ENCODE measurements around the gene NRDE2.
A peak's percentile ranks its signal among the peaks of the same experiment; 100 is the strongest.

Gene NRDE2

DNA sequence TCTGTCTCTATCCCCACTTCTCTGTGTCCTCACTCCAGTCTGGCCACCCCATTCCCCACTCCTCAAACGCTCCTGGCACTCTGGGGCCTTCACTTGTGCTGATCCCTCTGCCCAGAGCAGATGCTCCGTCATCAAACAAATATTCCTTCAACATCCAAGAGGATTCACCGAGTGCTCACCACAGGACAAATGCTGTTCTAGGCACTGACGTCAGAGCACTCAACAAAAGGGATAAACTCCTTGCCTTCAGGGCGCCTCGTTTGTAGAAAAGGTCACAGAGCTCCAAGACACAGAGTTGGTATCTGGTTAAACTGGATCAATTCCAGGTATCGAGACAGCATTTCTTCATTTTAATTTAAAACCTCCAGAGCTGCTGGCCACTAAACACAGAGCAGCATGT is 40.0 kb downstream of the NRDE2 start:
- DNase-seq (ENCODE audit: low read depth, low spot score) = no peak
- no peak for TF ChIP-seq CTCF (IDR thresholded peaks at IDR 0.05; ENCODE audit: insufficient read depth, low read length, missing control alignments)
- POLR2A ChIA-PET = no interaction called here
- no peak overlapping the region for H3K4me3 ChIP-seq (ENCODE audit: low read depth, low read length)
- CTCF ChIA-PET = interaction anchor here (1.3 to 6.9 kb wide), 4 partner anchors 8 to 611 kb away, joined by 4 to 48 read pairs (median 19); no protein-coding TSS in a partner anchor

DNA sequence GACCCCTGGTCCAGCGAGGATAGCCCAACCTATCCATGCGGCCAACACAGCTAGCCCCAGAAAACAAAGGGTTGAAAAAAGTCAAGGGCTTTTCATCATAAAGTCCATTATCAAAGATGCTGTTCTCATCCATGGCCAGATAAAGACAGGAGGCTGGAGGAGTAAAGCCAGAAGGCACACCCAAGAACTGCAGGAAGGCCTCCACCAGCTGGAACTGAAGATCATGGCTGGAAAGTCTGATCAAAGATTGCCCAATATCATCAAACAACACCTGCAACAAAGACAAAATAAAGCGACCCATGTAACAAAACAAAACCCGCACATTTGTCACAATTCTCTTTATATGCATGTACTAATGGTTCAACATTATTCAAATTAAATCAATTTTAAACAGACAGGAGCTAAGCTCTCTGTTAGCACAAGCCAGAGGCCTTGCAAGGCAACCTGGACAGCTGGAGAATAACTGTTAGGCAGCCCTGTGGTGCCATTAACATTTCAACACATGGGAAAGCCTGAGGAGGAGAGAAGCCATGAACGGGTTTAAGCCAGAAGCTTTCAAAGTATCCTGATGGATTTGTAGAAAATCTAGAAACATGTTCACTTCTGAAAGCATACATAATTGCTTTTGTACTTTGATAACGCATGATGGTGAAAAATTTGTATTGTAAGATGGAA is 41.3 kb downstream of the NRDE2 start:
- POLR2A ChIA-PET = no interaction called here
- CTCF ChIA-PET = interaction anchor here (1.2 to 6.9 kb wide), 7 partner anchors 9 to 612 kb away, joined by 3 to 48 read pairs (median 9); no protein-coding TSS in a partner anchor
- DNase-seq (ENCODE audit: low read depth, low spot score) = no peak
- no peak overlapping the region for H3K4me3 ChIP-seq (ENCODE audit: low read depth, low read length)
- no peak for TF ChIP-seq CTCF (IDR thresholded peaks at IDR 0.05; ENCODE audit: insufficient read depth, low read length, missing control alignments)

DNA sequence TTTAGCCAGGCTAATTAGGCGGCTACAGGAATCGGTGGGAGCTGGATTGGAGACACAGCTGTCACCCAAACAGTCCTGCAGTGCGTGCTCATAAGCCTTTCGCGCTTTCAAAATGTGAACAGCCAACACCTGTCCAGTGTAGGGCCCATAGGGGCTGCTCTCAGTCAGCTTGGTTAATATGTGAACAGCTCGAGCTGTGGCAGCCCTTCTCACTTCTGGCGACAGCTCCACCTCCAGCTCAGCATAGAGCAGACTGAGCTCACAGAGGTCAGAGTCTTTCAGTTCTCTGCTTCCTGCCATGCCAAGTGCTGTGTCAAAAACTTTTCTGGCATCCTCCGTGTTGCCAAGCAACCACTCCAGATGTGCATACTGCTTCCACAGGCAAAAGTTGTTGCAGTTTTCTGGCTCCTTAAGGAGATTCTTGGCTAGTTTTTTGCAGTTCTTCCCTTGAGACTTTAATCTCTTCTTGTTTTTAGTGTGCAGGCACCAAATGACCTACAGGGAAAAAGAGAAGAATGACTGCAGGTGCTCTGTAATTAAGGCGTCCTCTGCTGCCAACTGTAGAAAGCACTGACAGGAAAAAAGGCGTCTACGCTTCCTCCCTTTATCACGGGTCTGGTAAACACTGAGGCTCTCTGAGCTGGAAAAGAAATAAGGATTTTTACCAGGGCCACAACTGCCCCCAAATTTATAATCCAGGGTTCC is 42.9 kb downstream of the NRDE2 start:
- DNase-seq (ENCODE audit: low read depth, low spot score) = no peak
- H3K4me3 ChIP-seq (ENCODE audit: low read depth, low read length) = no peak overlapping the region
- POLR2A ChIA-PET = no interaction called here
- CTCF ChIA-PET = interaction anchor here (0.9 to 6.9 kb wide), 11 partner anchors 8 to 885 kb away, joined by 3 to 48 read pairs (median 4); no protein-coding TSS in a partner anchor
- TF ChIP-seq CTCF (IDR thresholded peaks at IDR 0.05; ENCODE audit: insufficient read depth, low read length, missing control alignments) = no peak

GRCh38 chr14:90287791-90288190 is 44.0 kb downstream of the NRDE2 start:
- no peak for TF ChIP-seq CTCF (IDR thresholded peaks at IDR 0.05; ENCODE audit: insufficient read depth, low read length, missing control alignments)
- ChIA-PET POLR2A (no interaction called here), CTCF (interaction anchor here (5.4 to 6.9 kb wide), 2 partner anchors 11 to 409 kb away, joined by 34 to 48 read pairs; no protein-coding TSS in a partner anchor)
- DNase-seq (ENCODE audit: low read depth, low spot score) = no peak
- H3K4me3 ChIP-seq (ENCODE audit: low read depth, low read length) = no peak overlapping the region

- ChIA-PET CTCF (interaction anchor here (0.7 to 1.8 kb wide), 10 partner anchors 8 to 621 kb away, joined by 3 to 12 read pairs (median 4); no protein-coding TSS in a partner anchor), POLR2A (interaction anchor here (0.8 to 1.2 kb wide), 5 partner anchors 25 to 411 kb away, joined by 3 to 6 read pairs (median 3); partner anchors contain the start of genes CALM1 and PSMC1)
- no peak overlapping the region for H3K4me3 ChIP-seq (ENCODE audit: low read depth, low read length)
- no peak for TF ChIP-seq CTCF (IDR thresholded peaks at IDR 0.05; ENCODE audit: insufficient read depth, low read length, missing control alignments)
- DNase-seq (ENCODE audit: low read depth, low spot score) = no peak
Observed at GRCh38 chr14:90281756-90282155, 50.0 kb downstream of the NRDE2 start.

DNA sequence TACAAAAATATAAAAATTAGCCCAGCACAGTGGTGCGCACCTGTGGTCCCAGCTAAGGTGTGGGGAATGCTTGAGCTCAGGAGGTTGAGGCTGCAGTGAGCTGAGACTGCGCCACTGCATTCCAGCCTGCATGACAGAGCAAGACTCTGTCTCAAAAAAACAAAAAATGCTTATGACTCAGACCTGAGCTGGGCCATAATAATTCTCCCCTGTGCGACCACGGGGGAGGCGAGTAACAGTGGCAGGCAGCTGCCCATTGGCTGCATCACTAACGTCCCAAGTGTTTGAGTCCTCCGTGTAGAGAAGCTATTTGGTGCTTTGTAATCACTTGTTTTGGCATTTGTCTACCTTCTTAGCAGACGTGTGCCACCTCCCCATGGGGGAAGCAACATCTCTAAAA is 50.5 kb downstream of the NRDE2 start:
- no peak for TF ChIP-seq CTCF (IDR thresholded peaks at IDR 0.05; ENCODE audit: insufficient read depth, low read length, missing control alignments)
- ChIA-PET POLR2A (interaction anchor here (0.8 to 1.2 kb wide), 5 partner anchors 25 to 411 kb away, joined by 3 to 6 read pairs (median 3); partner anchors contain the start of genes CALM1 and PSMC1), CTCF (interaction anchor here (0.7 to 1.8 kb wide), 10 partner anchors 9 to 622 kb away, joined by 3 to 12 read pairs (median 4); no protein-coding TSS in a partner anchor)
- H3K4me3 ChIP-seq (ENCODE audit: low read depth, low read length) = peak overlapping the region; percentile 12; the same call in 1 of the 2 replicates
- DNase-seq (ENCODE audit: low read depth, low spot score) = no peak
